Measurements from ENCODE around the gene PPT1.
"Not testable (repeated sequence)": the region's sequence is repeated elsewhere in the genome, so short reads cannot be mapped to it uniquely, and the experiment has no call there.

PPT1 gene

DNA sequence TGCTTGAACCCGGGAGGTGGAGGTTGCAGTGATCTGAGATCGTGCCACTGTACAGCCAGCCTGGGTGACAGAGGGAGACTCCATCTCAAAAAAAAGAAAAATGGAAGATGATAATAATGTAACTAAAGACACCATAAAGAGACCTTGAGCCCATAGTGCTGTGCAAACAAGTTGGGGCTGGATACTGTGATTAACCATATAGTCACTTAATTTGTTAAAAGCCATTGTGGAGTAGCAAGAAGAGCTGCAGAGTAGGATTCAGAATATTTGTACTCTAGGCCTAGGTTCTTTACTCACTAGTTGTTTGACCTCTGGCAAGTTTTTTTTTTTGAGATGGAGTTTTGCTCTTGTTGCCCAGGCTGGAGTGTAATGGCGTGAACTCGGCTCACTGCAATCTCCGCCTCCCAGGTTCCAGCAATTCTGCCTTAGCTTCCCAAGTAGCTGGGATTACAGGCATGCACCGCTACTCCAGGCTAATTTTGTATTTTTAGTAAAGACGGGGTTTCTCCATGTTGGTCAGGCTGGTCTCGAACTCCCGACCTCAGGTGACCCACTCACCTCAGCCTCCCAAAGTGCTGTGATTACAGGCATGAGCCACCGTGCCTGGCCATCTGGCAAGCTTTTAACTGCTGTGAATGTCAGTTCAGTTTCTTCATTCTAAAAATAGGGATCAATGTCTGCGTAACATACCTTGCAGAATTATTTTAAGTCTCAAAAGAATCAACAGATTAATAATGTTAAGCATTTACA, 43.7 kb downstream of the PPT1 start:
- no peak for DNase-seq

DNA sequence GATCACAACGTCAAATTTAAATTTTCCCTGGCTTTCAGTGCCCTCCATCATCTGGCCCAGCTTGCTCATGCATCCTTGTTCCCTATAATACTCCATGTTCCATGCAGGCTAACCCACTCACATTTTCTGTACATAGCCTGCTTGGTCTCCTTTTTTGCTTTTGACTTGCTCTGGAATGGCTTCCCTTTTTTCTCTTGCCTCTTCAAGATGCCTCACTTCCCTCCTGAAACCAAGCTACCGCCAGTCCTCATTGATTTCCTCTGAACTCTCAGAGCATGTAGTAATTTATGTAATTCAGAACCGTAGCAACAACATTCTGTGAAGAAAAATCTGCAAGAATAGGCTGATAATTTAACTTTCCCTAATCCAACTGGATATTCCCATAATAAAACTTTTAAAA, 46.2 kb downstream of the PPT1 start:
- no peak for DNase-seq

DNA sequence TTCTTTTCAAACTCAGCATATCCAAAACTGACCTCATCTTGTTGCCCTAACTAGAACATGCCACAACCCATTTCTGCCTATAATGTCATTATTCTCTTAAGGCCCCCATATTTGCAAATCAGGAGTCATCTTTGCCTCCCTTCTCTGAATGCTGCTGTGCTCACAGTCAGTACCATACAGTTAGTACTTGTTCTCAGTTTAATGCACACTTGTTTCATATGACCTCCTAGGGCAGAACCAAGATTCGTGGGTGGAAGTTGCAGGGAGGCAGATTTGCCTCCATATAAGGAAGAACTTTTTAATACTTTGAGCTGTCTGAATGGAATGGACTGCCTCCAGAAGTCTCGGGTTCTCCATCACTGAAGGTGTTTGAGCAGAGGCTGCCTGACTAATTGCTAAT, 47.3 kb downstream of the PPT1 start:
- no peak for DNase-seq

DNA sequence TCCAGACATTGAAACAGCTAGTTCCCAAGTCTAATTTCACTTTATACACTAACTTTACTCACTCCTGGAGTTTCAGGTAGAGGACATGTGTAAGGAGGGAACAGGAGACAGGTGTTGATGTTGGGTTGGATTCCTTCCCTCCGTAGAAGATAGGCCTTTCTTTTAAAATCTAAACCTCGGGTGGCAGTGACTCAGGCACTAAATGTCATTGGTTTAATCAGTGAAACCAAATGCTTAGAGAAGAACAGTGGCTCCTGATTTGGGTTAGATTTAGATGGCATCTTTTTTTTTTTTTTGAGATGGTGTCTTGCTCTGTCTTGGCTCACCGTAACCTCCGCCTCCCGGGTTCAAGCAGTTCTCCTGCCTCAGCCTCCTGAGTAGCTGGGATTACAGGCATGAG, 49.3 kb downstream of the PPT1 start:
- no peak for DNase-seq

DNA sequence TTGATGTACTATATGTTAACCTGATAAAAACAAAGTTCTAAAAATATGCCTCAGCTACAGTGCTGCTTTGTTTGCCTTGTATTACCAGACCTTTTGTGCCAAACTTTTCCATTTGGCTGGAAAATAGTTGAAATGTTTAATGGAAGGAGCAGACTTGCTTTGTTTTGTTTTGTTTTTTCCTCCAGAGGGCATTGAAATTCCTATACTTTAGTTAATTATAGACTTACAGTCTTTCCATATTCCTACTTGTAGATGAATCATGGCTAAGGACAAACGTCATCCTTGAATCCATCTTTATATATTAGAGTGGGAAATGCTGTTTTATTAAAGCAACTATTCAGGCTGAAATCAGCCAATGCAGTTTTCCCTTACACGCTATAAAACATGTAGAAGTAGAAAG, 49.8 kb downstream of the PPT1 start:
- DNase-seq: no peak

DNA sequence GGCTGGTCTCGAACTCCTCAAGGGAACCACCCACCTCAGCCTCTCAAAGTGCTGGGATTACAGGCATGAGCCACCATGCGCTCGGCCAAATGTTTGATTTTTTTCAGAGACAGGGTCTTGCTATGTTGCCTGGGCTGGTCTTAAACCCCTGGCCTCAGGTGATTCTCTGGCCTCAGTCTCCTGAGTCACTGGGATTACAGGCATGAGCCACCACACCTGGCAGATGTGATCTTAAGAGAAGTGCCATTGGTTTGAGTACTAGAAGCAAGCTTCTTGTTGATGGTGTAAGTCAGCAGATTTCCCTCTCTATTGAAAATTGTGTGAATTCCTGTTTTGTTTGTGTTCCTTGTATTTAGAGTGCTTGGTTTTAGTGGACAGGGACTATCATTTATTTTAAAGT, 51.3 kb downstream of the PPT1 start:
- DNase-seq: no peak

DNA sequence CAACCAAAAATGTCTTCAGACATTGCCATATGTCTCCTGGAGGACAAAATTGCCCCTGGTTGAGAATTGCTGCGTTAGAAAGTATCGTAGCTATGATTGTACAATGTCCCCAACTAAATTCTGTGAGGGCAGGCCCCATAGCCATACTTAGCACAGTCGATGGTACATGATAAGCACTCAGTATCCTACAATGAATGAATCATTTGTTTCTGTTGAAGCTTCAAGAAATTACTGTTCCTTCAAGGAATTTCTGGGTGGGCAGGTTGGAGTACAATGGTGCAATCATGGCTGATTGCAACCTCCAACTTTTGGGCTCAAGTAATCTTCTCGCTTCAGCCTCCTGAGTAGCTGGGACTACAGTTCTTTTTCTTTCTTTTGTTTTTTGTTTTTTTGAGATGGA, 51.9 kb downstream of the PPT1 start:
- no peak for DNase-seq

DNA sequence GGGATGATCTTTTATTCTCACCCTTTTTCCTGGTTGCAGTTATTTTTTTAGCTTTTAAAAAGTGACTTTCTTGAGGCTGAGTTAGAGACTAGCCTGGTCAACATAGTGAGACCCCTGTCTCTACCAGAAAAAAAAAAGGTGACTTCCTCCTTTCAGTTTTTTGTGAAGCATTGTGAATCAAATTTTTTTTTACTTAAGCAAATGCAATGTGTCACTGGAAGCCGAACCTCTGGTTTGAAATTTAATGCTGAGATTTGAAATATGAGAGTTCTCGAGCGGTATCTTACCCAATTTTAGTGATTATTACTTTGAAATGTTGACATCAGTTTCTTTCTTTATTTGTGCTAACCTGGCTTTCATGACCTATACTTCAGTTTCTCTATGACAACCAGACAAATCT, 52.9 kb downstream of the PPT1 start:
- DNase-seq: no peak

DNA sequence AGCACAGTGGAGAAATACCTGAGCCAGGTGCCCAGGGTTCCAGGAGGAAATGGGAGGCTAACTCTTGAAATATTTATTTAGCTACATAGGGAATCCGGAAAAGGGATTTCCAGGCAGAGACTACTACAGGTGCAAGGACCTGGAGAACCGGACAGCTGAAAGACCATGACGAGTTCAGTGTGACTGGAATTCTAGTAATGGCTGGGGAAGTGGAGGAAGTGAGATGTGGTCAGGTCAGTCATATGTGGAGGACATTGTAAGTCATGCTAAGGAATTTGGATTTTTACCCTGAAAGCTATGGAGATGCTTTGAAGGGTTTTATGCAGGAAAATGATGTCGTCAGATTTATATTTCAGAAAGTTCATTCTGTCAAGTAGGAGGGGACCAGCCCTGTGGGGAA, 54.7 kb downstream of the PPT1 start:
- DNase-seq: no peak

DNA sequence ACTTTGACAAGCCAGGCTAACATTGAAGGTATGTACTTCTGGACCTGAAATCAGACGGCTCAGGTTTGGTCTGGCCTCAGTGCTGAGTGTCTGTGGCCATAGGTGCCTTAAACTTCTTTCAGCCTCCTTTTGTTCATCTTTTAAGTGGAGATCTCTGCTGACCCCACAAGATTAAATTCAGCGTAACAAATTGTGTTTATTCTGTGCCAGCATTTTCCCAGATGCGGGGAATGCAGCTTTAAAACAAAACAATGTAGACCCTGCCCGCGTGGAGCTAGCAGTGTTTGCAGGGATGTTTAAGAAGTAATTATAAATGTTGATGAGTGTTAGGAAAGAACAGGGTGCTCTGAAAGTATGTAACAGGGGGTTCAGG, 55.6 kb downstream of the PPT1 start:
- no peak for DNase-seq

DNA sequence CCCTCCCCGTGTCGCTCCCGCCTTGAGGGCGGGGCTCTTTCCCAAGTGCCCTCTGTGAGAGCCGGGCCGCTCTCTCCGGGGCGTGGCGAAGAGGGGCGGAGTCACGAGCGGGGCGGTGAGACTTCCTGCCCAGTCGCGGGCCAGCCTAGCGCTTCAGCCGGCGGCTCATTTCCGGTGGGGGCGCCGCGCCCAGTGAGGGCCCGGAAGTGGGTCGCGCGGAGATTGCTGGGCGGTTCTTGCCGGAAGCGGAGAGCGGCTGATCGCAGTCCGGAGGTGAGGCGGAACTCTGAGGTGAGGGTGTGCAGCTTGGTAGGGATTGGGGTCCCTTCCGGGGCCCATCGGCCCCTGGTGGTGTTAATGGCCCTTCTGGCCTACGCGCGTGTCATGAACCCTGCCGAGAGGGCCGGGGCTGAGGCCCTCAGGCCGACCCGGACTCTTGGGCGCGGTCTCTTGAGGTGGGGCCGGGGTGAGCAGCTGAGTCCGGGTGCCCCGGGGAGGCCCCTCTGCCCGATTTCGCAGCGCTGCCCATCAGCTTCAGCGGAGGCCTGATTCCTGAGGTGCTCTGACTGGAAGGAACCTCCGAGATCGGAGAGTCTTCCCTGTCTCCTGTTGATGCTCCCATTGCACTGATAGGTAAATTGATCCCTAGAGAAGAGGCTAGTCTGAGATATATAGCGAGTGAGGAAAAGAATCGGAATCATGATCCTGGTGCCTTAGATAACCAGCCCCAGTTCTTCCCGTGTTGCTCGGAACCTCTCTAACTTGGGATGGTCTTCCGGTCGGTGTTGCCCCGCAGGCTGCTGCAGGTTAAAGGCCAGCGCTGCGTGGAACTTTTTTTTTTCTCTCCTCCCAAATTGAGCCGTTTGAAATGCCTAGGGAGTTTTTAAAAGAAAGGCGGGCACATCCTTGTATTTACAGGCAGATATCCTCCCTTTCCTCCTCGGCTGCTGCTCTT, 56.3 kb downstream of the PPT1 start, which contains the start of gene CAP1:
Gene CAP1, plus strand, starts transcription at position 219 of the 955 bp plus-strand sequence. CDS start 18,618 bp downstream, outside the sequence.
- DNase-seq: peak; percentile 100

DNA sequence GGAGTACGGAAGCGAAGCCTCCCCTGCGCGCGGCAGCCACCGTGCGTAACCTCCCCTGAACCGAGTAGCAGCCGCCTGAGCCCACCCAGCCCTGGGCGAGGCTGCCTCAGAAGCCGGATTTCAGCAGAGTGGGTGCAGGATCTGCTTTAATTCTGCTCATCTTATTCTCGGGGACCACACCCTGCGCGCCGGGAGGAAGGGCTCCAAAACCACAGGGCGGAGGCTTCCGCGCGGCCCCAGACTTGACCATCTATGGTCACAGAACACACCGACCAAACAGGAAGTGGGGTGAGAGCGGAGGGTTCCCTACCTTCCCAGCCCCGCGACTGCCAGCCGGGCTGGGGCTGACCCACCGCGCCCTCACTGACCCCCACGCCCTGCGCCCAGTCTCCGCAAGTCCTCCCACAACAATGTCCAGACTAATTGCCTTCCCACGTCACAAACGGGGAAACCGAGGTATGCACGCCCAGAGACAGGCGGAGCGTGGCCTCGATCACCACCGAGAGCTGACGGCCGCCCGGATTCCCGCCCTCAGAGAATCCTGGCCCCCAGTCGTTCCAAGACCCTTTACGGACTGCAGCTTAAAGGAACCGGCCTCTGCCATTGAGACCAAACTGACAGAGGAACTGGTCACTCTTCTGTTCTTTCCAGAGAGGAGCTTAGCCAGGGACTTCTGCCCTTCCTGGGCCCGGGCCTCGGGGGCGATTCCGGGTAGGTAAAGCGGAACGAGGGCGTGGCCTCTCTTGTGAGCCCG, 57.1 kb downstream of the PPT1 start:
- peak; percentile 69 for DNase-seq

DNA sequence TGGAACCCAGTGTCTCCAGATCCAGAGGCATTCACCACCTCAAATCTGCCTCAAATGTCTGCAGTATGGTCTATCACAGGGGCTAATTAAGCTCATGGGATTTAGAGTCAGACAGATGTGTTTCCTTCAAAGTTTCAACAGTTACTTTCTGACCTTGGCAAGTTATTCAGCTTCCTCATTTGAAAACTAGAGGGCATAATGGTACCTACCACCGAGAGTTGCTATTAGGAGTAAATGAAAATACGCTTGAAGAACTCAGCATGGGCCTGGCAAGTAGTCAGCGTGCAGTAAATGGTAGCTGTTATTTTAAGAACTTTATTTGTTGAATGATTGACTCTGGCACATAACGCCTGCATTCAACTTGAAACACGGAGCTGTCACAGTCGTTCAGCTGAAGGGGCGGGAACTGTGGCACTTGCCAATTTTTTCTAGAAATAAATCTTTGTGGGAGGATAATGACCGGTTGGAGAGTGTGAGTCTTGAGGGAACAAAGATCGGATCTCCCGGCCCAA, 57.8 kb downstream of the PPT1 start:
- no peak for DNase-seq

DNA sequence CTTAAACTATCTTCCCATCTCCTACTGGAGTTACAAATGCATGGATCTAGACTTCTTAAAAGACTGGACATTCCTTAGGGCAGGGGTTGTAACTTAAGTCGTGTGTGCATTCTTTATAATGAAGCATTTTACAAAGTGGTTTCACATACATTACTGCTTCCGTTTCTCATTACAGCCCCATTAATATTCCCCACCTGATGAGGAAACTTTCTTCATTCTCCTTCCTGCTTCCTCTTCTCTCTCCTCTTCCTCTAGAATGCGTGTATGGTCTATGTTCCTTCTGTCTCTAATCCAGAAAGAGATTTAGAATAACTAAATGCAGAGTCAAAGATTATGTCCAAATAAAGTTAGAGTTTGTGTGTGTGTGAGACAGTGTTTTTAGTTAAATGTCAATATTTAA, 58.4 kb downstream of the PPT1 start:
- no peak for DNase-seq

DNA sequence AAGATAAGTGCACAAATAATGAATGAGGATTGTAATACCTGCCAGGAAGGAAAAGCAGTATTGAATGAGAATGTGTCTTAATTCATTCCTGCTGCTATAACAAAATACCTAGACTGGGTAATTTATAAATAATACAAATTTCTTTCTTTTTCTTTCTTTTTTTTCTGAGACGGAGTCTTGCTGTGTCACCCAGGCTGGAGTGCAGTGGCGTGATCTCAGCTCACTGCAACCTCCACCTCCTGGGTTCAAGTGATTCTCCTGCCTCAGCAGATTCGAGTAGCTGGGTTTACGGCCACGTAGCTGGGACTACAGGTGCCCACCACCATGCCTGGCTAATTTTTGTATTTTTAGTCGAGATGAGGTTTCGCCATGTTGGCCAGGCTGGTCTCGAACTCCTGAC, 59.8 kb downstream of the PPT1 start:
- not testable (repeated sequence) for DNase-seq

DNA sequence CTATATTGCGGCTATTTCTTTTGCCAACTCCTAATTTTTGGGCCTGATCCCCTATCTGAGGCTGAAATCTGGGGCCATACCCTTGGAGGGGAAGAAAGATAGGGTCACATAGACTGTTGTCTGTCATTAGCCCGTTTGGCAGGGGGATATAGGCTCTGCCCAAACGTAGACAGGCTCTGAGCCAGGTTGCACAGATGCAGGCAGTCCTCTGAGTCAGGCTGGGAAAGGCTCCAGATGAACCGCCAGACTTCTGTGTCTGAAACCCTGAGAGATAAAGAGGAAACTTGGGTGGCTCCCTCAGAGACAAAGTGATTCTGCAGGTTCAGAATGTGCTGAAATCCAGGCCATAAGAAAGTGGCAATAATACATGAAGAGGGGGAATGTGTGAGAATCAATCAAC, 60.5 kb downstream of the PPT1 start:
- DNase-seq: no peak

DNA sequence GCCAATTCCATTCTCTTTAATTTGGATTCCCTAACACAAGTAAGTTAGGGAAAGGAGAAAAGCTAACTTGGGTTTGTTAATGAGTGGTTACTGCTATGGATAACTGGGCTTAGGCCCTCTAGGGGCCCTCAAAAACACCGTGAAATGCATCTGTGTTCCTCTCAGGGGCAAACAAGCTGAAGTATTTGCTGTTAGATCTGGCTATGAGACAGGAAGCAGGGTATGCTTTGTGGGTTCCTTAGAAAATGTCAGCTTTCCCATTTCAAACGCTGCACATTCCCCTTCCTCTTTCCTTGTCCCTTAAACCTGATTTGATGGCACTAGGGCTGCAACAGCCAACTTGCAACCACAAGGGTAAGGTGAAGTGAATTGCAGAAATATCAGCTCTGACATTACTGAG, 62.2 kb downstream of the PPT1 start:
- no peak for DNase-seq

DNA sequence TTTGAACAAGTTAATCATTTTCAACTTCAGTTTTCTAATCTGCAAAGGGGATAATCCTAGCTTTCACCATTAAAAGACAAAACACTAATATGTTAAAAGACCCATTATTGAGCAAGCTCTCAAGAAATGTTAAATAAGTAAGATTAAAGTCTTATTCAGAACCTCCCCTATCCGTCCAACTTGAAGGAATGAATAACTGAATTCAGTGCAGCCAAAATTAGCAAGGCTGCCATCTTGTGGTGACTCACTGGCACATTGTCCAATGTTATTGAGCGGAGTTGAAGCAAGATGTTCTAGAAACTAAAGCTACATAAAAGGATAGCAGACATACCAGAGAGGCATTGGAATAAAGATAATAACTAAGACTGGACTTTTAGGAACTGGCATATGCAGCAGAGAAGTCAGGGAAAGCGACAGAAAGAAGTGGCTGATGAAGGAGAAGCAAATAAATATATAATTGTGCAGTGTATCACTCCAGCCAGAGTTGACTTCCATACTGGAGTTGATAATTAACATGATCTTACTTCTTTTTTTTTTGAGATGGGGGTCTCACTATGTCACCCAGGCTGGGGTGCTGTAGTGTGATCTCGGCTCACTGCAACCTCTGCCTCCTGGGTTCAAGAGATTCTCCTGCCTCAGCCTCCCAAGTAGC, 64.7 kb downstream of the PPT1 start:
- peak; percentile 31 for DNase-seq

DNA sequence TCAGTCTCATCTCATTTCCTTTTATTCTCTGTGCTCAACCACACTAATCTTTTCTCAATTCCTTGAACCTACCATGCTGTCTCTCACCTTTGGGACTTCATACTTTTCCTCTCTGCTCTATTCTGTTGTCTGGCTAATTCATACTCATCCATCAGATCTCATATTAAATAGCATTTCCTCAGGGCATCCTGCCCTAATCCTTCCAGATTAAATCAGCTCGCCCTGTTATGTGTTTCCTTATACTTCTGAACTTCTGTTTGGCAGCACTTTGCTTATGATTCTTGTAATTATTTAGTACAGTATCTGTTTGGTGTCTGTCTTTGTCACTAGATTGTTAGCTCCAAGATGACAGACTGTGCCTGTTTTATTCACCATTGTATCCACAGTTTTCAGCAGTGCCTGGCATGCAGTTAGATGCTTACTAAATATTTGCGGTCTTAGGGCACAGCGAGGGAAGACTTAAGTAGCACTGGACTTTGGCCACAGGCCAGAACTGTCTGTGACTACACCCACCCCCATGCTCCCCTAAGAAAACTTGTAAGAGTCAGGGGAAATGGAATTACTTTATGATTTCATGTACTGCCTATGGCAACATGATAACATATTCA, 66.4 kb downstream of the PPT1 start:
- DNase-seq: no peak

DNA sequence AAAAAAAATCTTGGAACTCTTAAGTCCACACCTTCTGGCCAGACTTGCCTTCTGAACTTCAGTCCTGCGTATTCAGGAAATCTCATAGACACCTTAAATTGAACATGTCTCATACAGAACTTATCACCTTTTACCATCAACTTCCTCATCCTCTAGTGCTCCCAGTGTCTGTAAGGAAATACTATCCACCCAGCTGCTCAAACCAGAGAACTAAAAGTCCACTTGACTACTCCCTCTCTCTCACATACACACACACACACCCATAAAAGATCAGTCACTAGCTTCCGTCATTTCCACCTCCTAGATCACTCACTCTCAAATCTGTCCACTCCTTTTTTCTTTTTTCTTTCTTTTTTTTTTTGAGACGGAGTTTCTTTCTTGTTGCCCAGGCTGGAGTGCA, 67.4 kb downstream of the PPT1 start:
- no peak for DNase-seq

DNA sequence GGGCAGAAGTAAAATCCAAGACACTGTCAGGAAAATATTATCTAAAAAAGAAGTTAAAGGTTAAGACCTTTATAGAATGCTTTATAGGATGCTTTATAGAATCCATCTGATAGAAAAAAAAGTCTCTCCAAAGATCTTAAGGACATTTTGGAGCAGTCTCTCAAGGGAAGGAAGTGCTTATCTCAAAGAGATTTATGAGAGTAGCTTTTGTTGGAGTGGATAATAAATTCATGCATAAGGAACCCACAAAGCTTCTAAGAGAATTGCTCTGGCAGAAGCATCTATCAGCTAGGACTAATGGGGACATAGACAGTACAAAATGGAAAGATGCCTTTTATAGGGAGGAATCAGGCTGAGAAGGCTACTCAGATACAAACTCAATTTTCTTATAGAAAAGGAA, 69.4 kb downstream of the PPT1 start:
- no peak for DNase-seq

DNA sequence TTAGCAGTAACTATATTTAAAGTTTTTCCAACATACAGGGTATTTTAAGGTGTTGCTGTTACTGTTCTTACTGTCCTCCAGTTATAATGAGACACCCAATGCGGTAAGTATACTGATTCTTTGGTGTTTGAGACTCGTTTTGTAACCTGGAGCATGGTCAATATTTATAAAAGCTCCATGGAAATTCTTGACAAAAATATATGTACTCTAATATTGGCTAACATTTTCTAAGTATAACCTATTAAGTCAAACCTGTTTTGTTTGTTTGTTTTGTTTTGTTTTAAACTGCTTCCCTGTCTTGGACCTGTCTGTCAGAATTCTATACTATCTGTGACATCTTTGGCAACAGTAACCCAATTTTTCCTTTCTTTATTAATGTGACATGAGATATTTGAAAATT, 72.4 kb downstream of the PPT1 start:
- no peak for DNase-seq
